ENCODE results near the gene PELI1. TPM values are rescaled to one million over a fixed set of nuclear protein-coding genes. Genes with fewer than 3 reads are reported as not detected.

PELI1 gene
- 43.9 TPM for polyA plus RNA-seq (2013, experiment 1 of 4)
- polyA plus RNA-seq (2013, experiment 2 of 4), result 41.5 TPM
- 32.6 TPM for polyA plus RNA-seq (2013, experiment 3 of 4)
- 35.0 TPM for polyA plus RNA-seq (2013, experiment 4 of 4)

GRCh38 chr2:64144057-64145013, at the start of gene PELI1:
Gene PELI1, minus strand, starts transcription at chr2:64144420. Its CDS starts 36,110 bp downstream, at chr2:64108310.
- H3K36me3 ChIP-seq (ENCODE audit: control insufficient read depth, insufficient read depth, low read length), result no peaks in the 10 kb centered on the region
- peaks cover 9% of the 10 kb centered on the region for H3K4me1 ChIP-seq (ENCODE audit: control insufficient read depth, insufficient read depth, low read length)
- H3K27ac ChIP-seq (ENCODE audit: insufficient read depth, low read depth, low read length, poor library complexity, severe bottlenecking), result peak within 1 kb of the TSS; percentile 92
- peak within 1 kb of the TSS; percentile 84 for H3K4me3 ChIP-seq (ENCODE audit: insufficient read depth, low read depth, low read length)
- H3K9me3 ChIP-seq (ENCODE audit: control insufficient read depth, low read length), result no peaks in the 10 kb centered on the region
- no peaks in the 10 kb centered on the region for H3K27me3 ChIP-seq (ENCODE audit: control insufficient read depth, insufficient read depth, low read length, poor library complexity, severe bottlenecking)
- 2 to 4% methylated on average over 65 to 68 of the region's 68 CpGs for WGBS, 2 experiments

- Histone ChIP-seq H3K4me3 (ENCODE audit: insufficient read depth, low read depth, low read length) (no peak overlapping the region), H3K9me3 (ENCODE audit: control insufficient read depth, low read length) (no peaks in the 10 kb centered on the region), H3K27ac (ENCODE audit: insufficient read depth, low read depth, low read length, poor library complexity, severe bottlenecking) (no peak overlapping the region), H3K36me3 (ENCODE audit: control insufficient read depth, insufficient read depth, low read length) (no peaks in the 10 kb centered on the region), H3K27me3 (ENCODE audit: control insufficient read depth, insufficient read depth, low read length, poor library complexity, severe bottlenecking) (no peaks in the 10 kb centered on the region), H3K4me1 (ENCODE audit: control insufficient read depth, insufficient read depth, low read length) (no peaks in the 10 kb centered on the region)
- 92 to 96% methylated on average over 4 of the region's 4 CpGs for WGBS, 2 experiments
These were observed 49.3 kb upstream of the PELI1 start for GRCh38 chr2:64193491-64193890.

GRCh38 chr2:64192664-64193105, 48.5 kb upstream of the PELI1 start:
- Histone ChIP-seq H3K4me3 (ENCODE audit: insufficient read depth, low read depth, low read length) (no peak overlapping the region), H3K9me3 (ENCODE audit: control insufficient read depth, low read length) (no peaks in the 10 kb centered on the region), H3K27ac (ENCODE audit: insufficient read depth, low read depth, low read length, poor library complexity, severe bottlenecking) (no peak overlapping the region), H3K4me1 (ENCODE audit: control insufficient read depth, insufficient read depth, low read length) (no peaks in the 10 kb centered on the region), H3K27me3 (ENCODE audit: control insufficient read depth, insufficient read depth, low read length, poor library complexity, severe bottlenecking) (no peaks in the 10 kb centered on the region), H3K36me3 (ENCODE audit: control insufficient read depth, insufficient read depth, low read length) (no peaks in the 10 kb centered on the region)
- WGBS, 2 experiments, result 94 to 96% methylated on average over 5 of the region's 6 CpGs

- no peaks in the 10 kb centered on the region for H3K9me3 ChIP-seq (ENCODE audit: control insufficient read depth, low read length)
- H3K4me3 ChIP-seq (ENCODE audit: insufficient read depth, low read depth, low read length), result no peak overlapping the region
- H3K36me3 ChIP-seq (ENCODE audit: control insufficient read depth, insufficient read depth, low read length), result no peaks in the 10 kb centered on the region
- H3K4me1 ChIP-seq (ENCODE audit: control insufficient read depth, insufficient read depth, low read length), result no peaks in the 10 kb centered on the region
- no peaks in the 10 kb centered on the region for H3K27me3 ChIP-seq (ENCODE audit: control insufficient read depth, insufficient read depth, low read length, poor library complexity, severe bottlenecking)
- WGBS, 2 experiments, result 93 to 94% methylated on average over 6 of the region's 6 CpGs
- H3K27ac ChIP-seq (ENCODE audit: insufficient read depth, low read depth, low read length, poor library complexity, severe bottlenecking), result no peak overlapping the region
These were observed 47.9 kb upstream of the PELI1 start for GRCh38 chr2:64192125-64192479.

GRCh38 chr2:64189586-64189985, 45.4 kb upstream of the PELI1 start:
- H3K36me3 ChIP-seq (ENCODE audit: control insufficient read depth, insufficient read depth, low read length), result no peaks in the 10 kb centered on the region
- H3K4me1 ChIP-seq (ENCODE audit: control insufficient read depth, insufficient read depth, low read length), result peaks cover 7% of the 10 kb centered on the region
- H3K4me3 ChIP-seq (ENCODE audit: insufficient read depth, low read depth, low read length), result no peak overlapping the region
- H3K27ac ChIP-seq (ENCODE audit: insufficient read depth, low read depth, low read length, poor library complexity, severe bottlenecking), result no peak overlapping the region
- H3K9me3 ChIP-seq (ENCODE audit: control insufficient read depth, low read length), result no peaks in the 10 kb centered on the region
- no peaks in the 10 kb centered on the region for H3K27me3 ChIP-seq (ENCODE audit: control insufficient read depth, insufficient read depth, low read length, poor library complexity, severe bottlenecking)

- Histone ChIP-seq H3K4me1 (ENCODE audit: control insufficient read depth, insufficient read depth, low read length) (peaks cover 7% of the 10 kb centered on the region), H3K36me3 (ENCODE audit: control insufficient read depth, insufficient read depth, low read length) (no peaks in the 10 kb centered on the region), H3K9me3 (ENCODE audit: control insufficient read depth, low read length) (no peaks in the 10 kb centered on the region), H3K4me3 (ENCODE audit: insufficient read depth, low read depth, low read length) (no peak overlapping the region), H3K27me3 (ENCODE audit: control insufficient read depth, insufficient read depth, low read length, poor library complexity, severe bottlenecking) (no peaks in the 10 kb centered on the region), H3K27ac (ENCODE audit: insufficient read depth, low read depth, low read length, poor library complexity, severe bottlenecking) (no peak overlapping the region)
- WGBS, 2 experiments, result 78 to 80% methylated on average over 9 to 10 of the region's 10 CpGs
These were observed 44.9 kb upstream of the PELI1 start for GRCh38 chr2:64189167-64189566.

- Histone ChIP-seq H3K36me3 (ENCODE audit: control insufficient read depth, insufficient read depth, low read length) (no peaks in the 10 kb centered on the region), H3K4me1 (ENCODE audit: control insufficient read depth, insufficient read depth, low read length) (peaks cover 7% of the 10 kb centered on the region), H3K27ac (ENCODE audit: insufficient read depth, low read depth, low read length, poor library complexity, severe bottlenecking) (no peak overlapping the region), H3K4me3 (ENCODE audit: insufficient read depth, low read depth, low read length) (no peak overlapping the region), H3K9me3 (ENCODE audit: control insufficient read depth, low read length) (no peaks in the 10 kb centered on the region), H3K27me3 (ENCODE audit: control insufficient read depth, insufficient read depth, low read length, poor library complexity, severe bottlenecking) (no peaks in the 10 kb centered on the region)
- 94 to 98% methylated on average over 2 of the region's 2 CpGs for WGBS, 2 experiments
These were observed 42.7 kb upstream of the PELI1 start for GRCh38 chr2:64186699-64187605.

- 93 to 98% methylated on average over 10 of the region's 10 CpGs for WGBS, 2 experiments
- H3K27ac ChIP-seq (ENCODE audit: insufficient read depth, low read depth, low read length, poor library complexity, severe bottlenecking), result no peak overlapping the region
- H3K36me3 ChIP-seq (ENCODE audit: control insufficient read depth, insufficient read depth, low read length), result no peaks in the 10 kb centered on the region
- no peaks in the 10 kb centered on the region for H3K27me3 ChIP-seq (ENCODE audit: control insufficient read depth, insufficient read depth, low read length, poor library complexity, severe bottlenecking)
- no peaks in the 10 kb centered on the region for H3K4me1 ChIP-seq (ENCODE audit: control insufficient read depth, insufficient read depth, low read length)
- no peak overlapping the region for H3K4me3 ChIP-seq (ENCODE audit: insufficient read depth, low read depth, low read length)
- no peaks in the 10 kb centered on the region for H3K9me3 ChIP-seq (ENCODE audit: control insufficient read depth, low read length)
These were observed 35.5 kb upstream of the PELI1 start for GRCh38 chr2:64179582-64180321.

- Histone ChIP-seq H3K4me1 (ENCODE audit: control insufficient read depth, insufficient read depth, low read length) (no peaks in the 10 kb centered on the region), H3K27me3 (ENCODE audit: control insufficient read depth, insufficient read depth, low read length, poor library complexity, severe bottlenecking) (no peaks in the 10 kb centered on the region), H3K27ac (ENCODE audit: insufficient read depth, low read depth, low read length, poor library complexity, severe bottlenecking) (no peak overlapping the region), H3K4me3 (ENCODE audit: insufficient read depth, low read depth, low read length) (no peak overlapping the region), H3K36me3 (ENCODE audit: control insufficient read depth, insufficient read depth, low read length) (no peaks in the 10 kb centered on the region), H3K9me3 (ENCODE audit: control insufficient read depth, low read length) (no peaks in the 10 kb centered on the region)
- 80 to 90% methylated on average over 1 of the region's 1 CpG for WGBS, 2 experiments
These were observed 33.1 kb upstream of the PELI1 start for GRCh38 chr2:64177315-64177714.

All from ectodermal cell (in vitro differentiated cells).